HFFc6 (cell line): ENCODE data around the gene KCNAB1. TPM values are rescaled to one million over a fixed set of nuclear protein-coding genes. Genes with fewer than 3 reads are reported as not detected.

ENCODE experiments used
- DNase-seq: peaks from one replicate; pipeline ENCODE4 v3.0.0-alpha.2; 2018
- H3K27ac Mint-ChIP-seq: 2 replicates; pipeline ENCODE4 v1.8.0; 2020; ENCODE audit warnings: mild to moderate bottlenecking, mixed read lengths
- H3K27me3 Mint-ChIP-seq: 2 replicates; pipeline ENCODE4 v1.8.0; 2021; ENCODE audit warnings: mild to moderate bottlenecking, moderate library complexity, mixed read lengths; ENCODE audit not compliant: insufficient read depth
- H3K36me3 Mint-ChIP-seq: 2 replicates; pipeline ENCODE4 v1.8.0; 2021; ENCODE audit warnings: low read depth, mixed read lengths
- H3K4me1 Mint-ChIP-seq: 2 replicates; pipeline ENCODE4 v1.8.0; 2020; ENCODE audit warnings: low read depth, mixed read lengths
- H3K4me3 Mint-ChIP-seq: 2 replicates; pipeline ENCODE4 v1.8.0; 2020; ENCODE audit warnings: mild to moderate bottlenecking, moderate library complexity, mixed read lengths
- H3K9me3 Mint-ChIP-seq: 2 replicates; pipeline ENCODE4 v1.8.0; 2020; ENCODE audit warnings: mild to moderate bottlenecking, mixed read lengths
- CTCF ChIP-seq: fragments of 200-600 bp; sonication (generic); IDR thresholded peaks from 2 replicates; pipeline ENCODE4 v1.5.0; 2021; ENCODE audit warnings: antibody characterized with exemption, mild to moderate bottlenecking
- total RNA-seq, 6 experiments: library from RNA; stranded (reverse); fragmentation: NEBNext Ultra II Directional; extraction: Animal tissue kit (Norgen Biotek cat#: 25700); gene quantifications; 2 replicates in 1 of 6; 3 replicates in 5 of 6; pipeline ENCODE4 v1.2.3, GENCODE V29; 2021

KCNAB1 gene
- total RNA-seq, 6 experiments from 2014 or later, result not detected

- DNase-seq, result no peak
- no peak overlapping the region for H3K4me3 Mint-ChIP-seq
- H3K27ac Mint-ChIP-seq, result no peak overlapping the region
- TF ChIP-seq CTCF, result no peak
- no peaks in the 10 kb centered on the region for H3K27me3 Mint-ChIP-seq
- H3K36me3 Mint-ChIP-seq, result no peaks in the 10 kb centered on the region
- H3K9me3 Mint-ChIP-seq, result no peaks in the 10 kb centered on the region
- H3K4me1 Mint-ChIP-seq, result no peaks in the 10 kb centered on the region
Observed at GRCh38 chr3:156582532-156583183, 462.3 kb downstream of the KCNAB1 start.

DNA sequence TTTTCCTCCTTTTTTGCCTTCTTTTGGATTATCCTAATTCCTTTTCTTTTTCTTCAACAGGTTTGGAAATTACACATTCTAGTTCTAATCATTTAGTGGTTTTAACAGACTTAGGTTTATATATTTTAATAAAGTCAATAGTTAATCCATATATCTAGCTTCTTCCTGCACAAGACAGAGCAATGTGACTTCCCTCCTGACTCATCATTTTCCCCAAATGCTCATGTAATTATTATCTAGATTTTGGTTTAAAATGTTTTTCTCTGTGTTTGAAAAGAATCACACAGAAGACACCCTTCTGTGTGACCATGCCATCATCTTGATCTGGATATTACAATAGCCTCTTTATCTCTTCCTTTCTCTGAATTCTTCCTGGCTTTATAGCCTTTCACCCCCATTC lies 463.1 kb downstream of the KCNAB1 start:
- no peak overlapping the region for H3K27ac Mint-ChIP-seq
- H3K9me3 Mint-ChIP-seq, result no peaks in the 10 kb centered on the region
- H3K4me3 Mint-ChIP-seq, result no peak overlapping the region
- no peaks in the 10 kb centered on the region for H3K4me1 Mint-ChIP-seq
- H3K27me3 Mint-ChIP-seq, result no peaks in the 10 kb centered on the region
- H3K36me3 Mint-ChIP-seq, result no peaks in the 10 kb centered on the region
- TF ChIP-seq CTCF, result no peak
- DNase-seq, result no peak

GRCh38 chr3:156586905-156587759 lies 466.8 kb downstream of the KCNAB1 start:
- H3K27ac Mint-ChIP-seq, result no peak overlapping the region
- H3K4me3 Mint-ChIP-seq, result no peak overlapping the region
- H3K27me3 Mint-ChIP-seq, result no peaks in the 10 kb centered on the region
- no peak for DNase-seq
- H3K9me3 Mint-ChIP-seq, result no peaks in the 10 kb centered on the region
- no peak for TF ChIP-seq CTCF
- H3K4me1 Mint-ChIP-seq, result no peaks in the 10 kb centered on the region
- H3K36me3 Mint-ChIP-seq, result no peaks in the 10 kb centered on the region

DNA sequence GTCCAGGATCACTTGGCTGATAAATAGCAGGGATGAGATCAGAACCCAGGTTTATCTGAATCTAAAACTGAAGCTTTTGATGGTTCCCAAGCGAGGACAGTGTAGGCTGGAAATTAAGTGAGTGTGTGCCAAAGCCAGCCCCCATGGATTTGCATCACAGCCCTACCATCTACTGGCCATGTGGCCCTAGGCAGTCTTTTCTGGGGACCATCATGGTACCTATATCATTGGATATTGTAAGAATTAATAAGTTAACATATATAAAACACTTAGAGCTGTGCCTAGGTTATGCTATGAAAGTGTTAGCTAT lies 467.3 kb downstream of the KCNAB1 start:
- Mint-ChIP-seq H3K4me3 (no peak overlapping the region), H3K27me3 (no peaks in the 10 kb centered on the region), H3K9me3 (no peaks in the 10 kb centered on the region), H3K36me3 (no peaks in the 10 kb centered on the region), H3K4me1 (no peaks in the 10 kb centered on the region), H3K27ac (no peak overlapping the region)
- no peak for DNase-seq
- TF ChIP-seq CTCF, result no peak

Other genes starting within 250 kb of the KCNAB1 start
- gene GMPS, start 249.9 kb upstream of the KCNAB1 start, total RNA-seq, result 10 to 100 TPM; 63.5 to 90.2 (median 75.0) TPM